Daoy (cell line): ENCODE measurements around the gene OR10H1. TPM values are rescaled to one million over a fixed set of nuclear protein-coding genes. Genes with fewer than 3 reads are reported as not detected.
A peak's percentile ranks its signal among the peaks of the same experiment; 100 is the strongest.
"Not testable (repeated sequence)": the region's sequence is repeated elsewhere in the genome, so short reads cannot be mapped to it uniquely, and the experiment has no call there.

ENCODE experiments used
- DNase-seq: peaks from one replicate; pipeline ENCODE4 v3.0.0-alpha.2; 2015; ENCODE audit warnings: low read depth
- total RNA-seq: library from RNA; depleted of rRNA; stranded (reverse); fragments of >200 nt; shearing (Covaris generic); gene quantifications from 2 replicates; pipeline ENCODE4 v1.2.3, GENCODE V29; 2014

OR10H1 gene
- total RNA-seq, 1 experiment from 2014 or later: not detected

GRCh38 chr19:15828611-15829305 is 13.3 kb upstream of the OR10H1 start:
- peak; percentile 15 for DNase-seq

- no peak for DNase-seq
These were observed 12.7 kb upstream of the OR10H1 start for GRCh38 chr19:15828121-15828610.

GRCh38 chr19:15825753-15826152 is 10.3 kb upstream of the OR10H1 start:
- DNase-seq: no peak

- no peak for DNase-seq
These were observed 5.2 kb upstream of the OR10H1 start for GRCh38 chr19:15820646-15821045.

- DNase-seq: no peak
These were observed 1.5 kb downstream of the OR10H1 start for GRCh38 chr19:15813916-15814315.

- peak; percentile 32 for DNase-seq
These were observed 3.3 kb downstream of the OR10H1 start for GRCh38 chr19:15812060-15812722.

GRCh38 chr19:15811476-15811875 is 4.0 kb downstream of the OR10H1 start:
- no peak for DNase-seq

GRCh38 chr19:15810335-15810734 is 5.1 kb downstream of the OR10H1 start:
- peak; percentile 55 for DNase-seq

GRCh38 chr19:15794279-15794678 is 21.2 kb downstream of the OR10H1 start:
- DNase-seq: not testable (repeated sequence)

- peak; percentile 23 for DNase-seq
These were observed 25.4 kb downstream of the OR10H1 start for GRCh38 chr19:15790096-15790495.

GRCh38 chr19:15788594-15789270 is 26.7 kb downstream of the OR10H1 start:
- no peak for DNase-seq

- no peak for DNase-seq
These were observed 27.8 kb downstream of the OR10H1 start, which contains the start of gene OR10H5 for GRCh38 chr19:15787611-15788155. Gene OR10H5, plus strand, starts transcription at chr19:15787661. Its CDS starts 6,388 bp downstream, at chr19:15794049.

- not testable (repeated sequence) for DNase-seq
These were observed 32.6 kb downstream of the OR10H1 start for GRCh38 chr19:15782896-15783295.

GRCh38 chr19:15782211-15782610 is 33.3 kb downstream of the OR10H1 start:
- DNase-seq: no peak

- DNase-seq: no peak
These were observed 33.8 kb downstream of the OR10H1 start for GRCh38 chr19:15781661-15782060.

- DNase-seq: no peak
These were observed 34.6 kb downstream of the OR10H1 start for GRCh38 chr19:15780610-15781418.

GRCh38 chr19:15779756-15780476 is 35.5 kb downstream of the OR10H1 start:
- DNase-seq: peak; percentile 53

- no peak for DNase-seq
These were observed 38.2 kb downstream of the OR10H1 start for GRCh38 chr19:15776991-15777970.

GRCh38 chr19:15776264-15776663 is 39.2 kb downstream of the OR10H1 start:
- no peak for DNase-seq
